H1 (cell line): Measurements from ENCODE around the gene TSC22D1. TPM values are rescaled to one million over a fixed set of nuclear protein-coding genes. Genes with fewer than 3 reads are reported as not detected.

ENCODE experiments used
- ASH2L ChIP-seq: fragments of 200-600, 300-600 bp; sonication (generic); IDR thresholded peaks from one replicate; pipeline ENCODE4 v1.7.1; 2017; ENCODE audit warnings: low read length
- CBX5 ChIP-seq: fragments of 300-800, 300-1000 bp; sonication (generic); IDR thresholded peaks from 2 replicates; pipeline ENCODE4 v1.7.1; 2016; ENCODE audit warnings: antibody characterized with exemption, low read length, low read depth
- CHD1 ChIP-seq: IDR thresholded peaks from 2 replicates; pipeline ENCODE4 v1.6.1; 2012; ENCODE audit warnings: low read depth, low read length, improper control_type of control experiment
- CHD7 ChIP-seq: fragments of 300-600 bp; sonication (generic); IDR thresholded peaks from 2 replicates; pipeline ENCODE4 v1.7.1; 2012; ENCODE audit warnings: low read length, moderate library complexity, mild to moderate bottlenecking, inconsistent platforms; ENCODE audit not compliant: insufficient replicate concordance
- GTF2F1 ChIP-seq: IDR thresholded peaks from 2 replicates; pipeline ENCODE4 v1.6.1; 2012; ENCODE audit warnings: low read depth, low read length, improper control_type of control experiment, borderline replicate concordance
- JUND ChIP-seq: IDR thresholded peaks from 2 replicates; pipeline ENCODE4 v1.6.1; 2011; ENCODE audit warnings: mild to moderate bottlenecking, improper control_type of control experiment, low read length
- NANOG ChIP-seq: IDR thresholded peaks from 2 replicates; pipeline ENCODE4 v1.6.1; 2011; ENCODE audit warnings: low read length, low read depth, mild to moderate bottlenecking, inconsistent platforms; ENCODE audit not compliant: insufficient read depth, poor library complexity, severe bottlenecking
- SP1 ChIP-seq: IDR thresholded peaks from 2 replicates; pipeline ENCODE4 v1.6.1; 2011; ENCODE audit warnings: low read depth, low read length
- polyA plus RNA-seq, 7 experiments: library from polyadenylated mRNA; depleted of rRNA in 3 of 7; stranded (reverse) in 5 of 7; unstranded in 2 of 7; fragments of >200 nt in 5 of 7; fragments of 200-250 nt in 2 of 7; gene quantifications; 1 replicate in 5 of 7; 2 replicates in 1 of 7; 4 replicates in 1 of 7; pipeline versions ENCODE4 v1.2.1 to v1.2.3, GENCODE V29; 2011 to 2013; ENCODE audit warnings: missing spikeins in 2 of 7, mixed read lengths in 2 of 7
- total RNA-seq: library from RNA; stranded (reverse); fragmentation: NEBNext Ultra II Directional; extraction: Animal tissue kit (Norgen Biotek cat#: 25700); gene quantifications from 2 replicates; pipeline ENCODE4 v1.2.1, GENCODE V29; 2021

Gene TSC22D1
- total and polyA plus RNA-seq, 2 of the 8 experiments (the other 6 are each of a cell fraction or from before 2014, with no cell fraction given), result 52.6 to 80.9 TPM

- TF ChIP-seq CHD7 (no peak), GTF2F1 (no peak), JUND (no peak), SP1 (no peak), ASH2L (no peak), NANOG (no peak), CHD1 (no peak), CBX5 (no peak)
Observed at GRCh38 chr13:44426461-44426860, 149.7 kb downstream of the TSC22D1 start (continued).
